Effector memory CD8-positive, alpha-beta T cell (primary cell): ENCODE measurements around the gene CPNE5.
A peak's percentile ranks its signal among the peaks of the same experiment; 100 is the strongest.

Source experiments
- ATAC-seq: fragments of 150-1000 bp; cut with Tn5 transposase; replicated peaks from 2 replicates; pipeline ENCODE4 v1.10.0; 2021; ENCODE audit warnings: mild to moderate bottlenecking, moderate library complexity
- DNase-seq, 3 experiments: peaks; one replicate each; pipeline ENCODE4 v3.0.0; 2021
- H3K27ac Mint-ChIP-seq, 2 donors: one replicate each; pipeline ENCODE4 v1.8.0; 2022; ENCODE audit warnings: mild to moderate bottlenecking in 2 of 2, mixed read lengths in 2 of 2, moderate library complexity in 2 of 2
- H3K27me3 Mint-ChIP-seq, 2 donors: one replicate each; pipeline ENCODE4 v1.8.0; 2022; ENCODE audit warnings: mixed read lengths in 2 of 2
- H3K36me3 Mint-ChIP-seq: one replicate; pipeline ENCODE4 v1.8.0; 2022; ENCODE audit warnings: mild to moderate bottlenecking, moderate library complexity, mixed read lengths; ENCODE audit not compliant: insufficient read depth
- H3K4me1 Mint-ChIP-seq, 2 donors: one replicate each; pipeline ENCODE4 v1.8.0; 2022; ENCODE audit warnings: low read depth in 2 of 2, mixed read lengths in 2 of 2
- H3K4me3 Mint-ChIP-seq, 2 donors: one replicate each; pipeline ENCODE4 v1.8.0; 2022; ENCODE audit warnings: mild to moderate bottlenecking in 2 of 2, mixed read lengths in 2 of 2, moderate library complexity in 2 of 2
- H3K9me3 Mint-ChIP-seq, 2 donors: one replicate each; pipeline ENCODE4 v1.8.0; 2022; ENCODE audit warnings: mixed read lengths in 2 of 2

Gene CPNE5

GRCh38 chr6:36737043-36737785, 102.0 kb downstream of the CPNE5 start:
- no peak overlapping the region for H3K27ac Mint-ChIP-seq
- H3K9me3 Mint-ChIP-seq: no peaks in the 10 kb centered on the region
- H3K27me3 Mint-ChIP-seq: no peaks in the 10 kb centered on the region
- DNase-seq (no peak), ATAC-seq (no peak)
- H3K36me3 Mint-ChIP-seq: no peaks in the 10 kb centered on the region
- peaks cover 4% of the 10 kb centered on the region in 2 donors for H3K4me1 Mint-ChIP-seq
- no peak overlapping the region for H3K4me3 Mint-ChIP-seq

DNA sequence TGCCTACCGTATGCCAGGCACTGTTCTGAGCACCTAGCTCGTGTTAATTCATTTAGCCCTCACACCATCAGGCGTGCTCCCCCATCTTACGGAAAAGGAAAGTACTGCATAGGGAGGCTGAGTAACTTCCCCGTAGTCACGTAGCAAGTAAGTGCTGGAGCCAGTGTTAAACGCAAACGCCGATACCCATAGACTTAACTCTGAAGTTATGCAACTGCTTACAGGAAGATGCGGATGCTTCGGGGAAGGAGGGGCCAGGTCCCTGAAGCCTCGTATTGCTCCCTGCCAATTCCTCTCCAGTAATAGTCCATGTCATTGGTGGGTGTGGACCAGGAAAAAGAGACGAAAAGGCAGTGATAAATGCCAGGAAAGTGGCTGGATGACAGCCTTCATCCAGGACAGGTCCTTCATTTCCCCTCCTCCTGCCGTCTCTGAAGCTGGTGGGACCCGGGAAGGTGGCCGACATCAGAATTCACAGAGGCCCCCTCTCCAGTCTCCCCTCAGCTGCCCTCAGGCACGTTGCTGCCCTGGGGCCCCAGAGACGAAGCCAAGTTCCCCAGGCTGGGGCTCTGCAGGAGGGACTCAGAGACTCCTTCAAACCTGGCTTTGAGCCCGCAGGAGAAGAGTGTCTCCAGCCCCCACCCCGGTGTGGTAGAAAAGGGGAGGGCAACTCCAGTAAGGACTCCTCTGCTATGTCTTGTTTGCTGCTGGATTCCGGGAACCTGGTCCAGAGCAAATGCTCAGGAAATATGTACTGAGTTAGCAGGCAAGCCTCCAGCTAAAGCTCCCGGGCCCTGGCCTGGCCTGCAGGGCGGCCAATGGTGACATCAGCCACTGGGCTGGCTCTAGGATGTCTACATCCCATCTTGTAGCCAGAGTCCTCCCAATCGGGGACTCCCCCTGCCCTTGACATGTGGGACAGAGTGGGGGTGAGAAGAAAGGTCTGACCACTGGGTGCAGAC, 103.9 kb downstream of the CPNE5 start:
- Mint-ChIP-seq H3K4me1 (peaks cover 4% of the 10 kb centered on the region in 2 donors), H3K36me3 (no peaks in the 10 kb centered on the region), H3K27ac (peak overlapping the region; percentile 69 to 86), H3K27me3 (no peaks in the 10 kb centered on the region), H3K4me3 (peak overlapping the region; percentile 65 to 66), H3K9me3 (no peaks in the 10 kb centered on the region)
- DNase-seq: peak in 1 of 3 experiments; percentile 28
- ATAC-seq: peak; percentile 91

GRCh38 chr6:36734486-36735060, 104.7 kb downstream of the CPNE5 start:
- Mint-ChIP-seq H3K36me3 (no peaks in the 10 kb centered on the region), H3K4me1 (peaks cover 4% of the 10 kb centered on the region in 2 donors), H3K9me3 (no peaks in the 10 kb centered on the region), H3K4me3 (peak overlapping the region; percentile 65 to 66), H3K27ac (peak overlapping the region; percentile 69 to 86), H3K27me3 (no peaks in the 10 kb centered on the region)
- ATAC-seq (no peak), DNase-seq (no peak)

DNA sequence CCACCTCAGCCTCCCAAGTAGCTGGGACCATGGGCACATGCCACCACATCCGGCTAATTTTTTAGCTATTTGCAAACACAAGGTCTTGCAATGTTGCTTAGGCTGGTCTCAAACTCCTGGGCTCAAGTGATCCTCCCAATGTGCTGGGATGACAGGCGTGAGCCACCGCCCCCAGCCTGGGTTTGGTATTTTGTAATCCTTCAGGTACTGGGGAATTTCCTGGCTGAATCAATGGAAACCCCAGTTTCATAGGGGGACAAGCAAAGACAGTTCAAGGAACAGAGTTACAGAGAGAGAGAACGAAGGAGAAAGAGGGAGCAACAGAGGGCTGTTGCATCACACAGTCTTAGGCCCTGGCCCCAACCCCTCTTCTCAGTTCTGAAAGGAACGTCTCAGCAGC, 105.9 kb downstream of the CPNE5 start:
- DNase-seq (no peak), ATAC-seq (no peak)
- Mint-ChIP-seq H3K36me3 (no peaks in the 10 kb centered on the region), H3K9me3 (no peaks in the 10 kb centered on the region), H3K4me1 (peaks cover 4 to 5% of the 10 kb centered on the region in 2 donors), H3K27ac (no peak overlapping the region), H3K27me3 (no peaks in the 10 kb centered on the region), H3K4me3 (no peak overlapping the region)

DNA sequence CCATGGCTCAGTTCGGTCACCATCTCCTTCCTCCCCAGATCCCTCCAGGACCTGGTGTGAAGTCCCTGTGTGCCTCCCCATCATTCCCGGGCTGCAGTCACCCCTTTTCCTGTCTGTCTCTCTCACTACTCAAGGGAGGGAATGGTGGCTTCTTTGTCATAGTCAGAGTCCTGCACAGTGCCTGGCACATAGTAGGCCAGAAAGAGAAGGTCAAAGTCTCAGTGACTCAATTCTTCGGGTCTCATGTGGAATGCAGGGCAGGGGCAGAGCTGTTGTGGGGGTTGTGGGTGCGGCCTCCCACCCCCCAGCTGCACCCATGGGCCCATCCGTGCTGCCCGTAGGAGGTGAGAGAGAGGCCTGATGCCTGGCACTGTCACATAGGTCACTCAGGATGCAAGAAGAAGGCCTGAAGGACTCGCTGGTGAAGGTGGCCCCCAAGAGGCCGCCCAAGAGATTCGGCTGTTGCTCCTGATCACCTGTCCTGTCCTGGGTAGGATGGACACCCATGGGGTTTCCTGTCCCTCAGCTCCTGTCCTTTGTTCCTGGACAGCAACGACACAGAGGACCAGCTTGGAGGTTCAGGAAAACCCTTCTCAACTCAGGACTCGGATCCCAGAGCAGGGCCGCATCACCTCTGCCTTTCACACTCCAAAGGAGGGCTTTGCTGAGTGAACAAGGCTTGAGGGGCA, 107.5 kb downstream of the CPNE5 start:
- no peaks in the 10 kb centered on the region for H3K9me3 Mint-ChIP-seq
- H3K36me3 Mint-ChIP-seq: no peaks in the 10 kb centered on the region
- no peak overlapping the region for H3K27ac Mint-ChIP-seq
- ATAC-seq (no peak), DNase-seq (no peak)
- H3K4me3 Mint-ChIP-seq: no peak overlapping the region
- no peaks in the 10 kb centered on the region for H3K27me3 Mint-ChIP-seq
- peaks cover 14 to 17% of the 10 kb centered on the region in 2 donors for H3K4me1 Mint-ChIP-seq

- H3K9me3 Mint-ChIP-seq: no peaks in the 10 kb centered on the region
- H3K36me3 Mint-ChIP-seq: no peaks in the 10 kb centered on the region
- H3K4me3 Mint-ChIP-seq: no peak overlapping the region
- no peaks in the 10 kb centered on the region for H3K27me3 Mint-ChIP-seq
- H3K4me1 Mint-ChIP-seq: peaks cover 14 to 17% of the 10 kb centered on the region in 2 donors
- DNase-seq (no peak), ATAC-seq (no peak)
- H3K27ac Mint-ChIP-seq: no peak overlapping the region
Measured at GRCh38 chr6:36730424-36731380, 108.5 kb downstream of the CPNE5 start.

DNA sequence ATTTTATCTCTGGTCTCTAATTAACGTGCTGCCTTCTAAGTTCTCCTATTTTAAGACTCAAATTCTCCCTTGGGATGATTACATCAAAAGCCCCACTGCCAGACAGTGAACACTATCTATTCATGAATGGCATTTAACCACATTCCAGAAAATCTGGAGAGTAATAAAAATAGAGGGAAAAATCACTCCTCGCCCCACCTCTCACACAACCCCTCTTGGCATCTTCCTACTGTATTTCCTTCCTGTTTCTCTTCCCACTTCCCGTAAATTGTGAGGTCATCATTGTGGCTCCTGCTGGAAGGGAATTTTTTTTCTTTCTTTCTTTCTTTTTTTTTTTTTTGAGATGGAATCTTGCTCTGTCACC, 110.1 kb downstream of the CPNE5 start:
- DNase-seq (no peak), ATAC-seq (no peak)
- peaks cover 13 to 21% of the 10 kb centered on the region in 2 donors for H3K4me1 Mint-ChIP-seq
- H3K27ac Mint-ChIP-seq: no peak overlapping the region
- H3K27me3 Mint-ChIP-seq: no peaks in the 10 kb centered on the region
- H3K4me3 Mint-ChIP-seq: no peak overlapping the region
- H3K36me3 Mint-ChIP-seq: no peaks in the 10 kb centered on the region
- H3K9me3 Mint-ChIP-seq: no peaks in the 10 kb centered on the region

GRCh38 chr6:36728289-36729160, 110.7 kb downstream of the CPNE5 start:
- H3K27ac Mint-ChIP-seq: peak overlapping the region in 1 of 2 donors; percentile 74
- H3K36me3 Mint-ChIP-seq: no peaks in the 10 kb centered on the region
- ATAC-seq: no peak
- peaks cover 13 to 21% of the 10 kb centered on the region in 2 donors for H3K4me1 Mint-ChIP-seq
- no peaks in the 10 kb centered on the region for H3K27me3 Mint-ChIP-seq
- H3K4me3 Mint-ChIP-seq: no peak overlapping the region
- DNase-seq: no peak
- no peaks in the 10 kb centered on the region for H3K9me3 Mint-ChIP-seq

DNA sequence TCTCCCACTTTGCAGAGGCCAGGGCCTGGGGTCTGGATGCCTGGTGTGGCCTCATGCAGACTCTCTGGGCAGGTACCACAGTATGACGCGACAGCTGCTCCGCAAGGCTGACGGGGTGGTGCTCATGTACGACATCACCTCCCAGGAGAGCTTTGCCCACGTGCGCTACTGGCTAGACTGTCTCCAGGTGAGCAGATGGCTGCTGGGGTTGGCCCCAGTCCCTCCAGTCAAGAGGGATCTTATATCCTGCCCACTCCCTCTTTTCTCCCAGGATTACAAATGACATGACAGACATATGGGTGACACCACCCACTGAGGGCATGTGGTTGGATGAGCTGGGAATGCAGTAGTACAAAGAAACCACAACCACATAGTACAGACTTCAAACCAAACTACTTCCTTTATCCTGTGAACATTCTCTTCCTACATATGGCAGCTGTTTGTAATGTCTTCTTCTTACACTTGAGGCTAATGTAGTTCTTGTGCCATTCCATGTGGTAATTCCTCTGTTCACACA, 111.7 kb downstream of the CPNE5 start:
- Mint-ChIP-seq H3K27me3 (no peaks in the 10 kb centered on the region), H3K4me3 (no peak overlapping the region), H3K9me3 (no peaks in the 10 kb centered on the region), H3K27ac (peak overlapping the region in 1 of 2 donors; percentile 41), H3K36me3 (no peaks in the 10 kb centered on the region), H3K4me1 (peaks cover 13 to 21% of the 10 kb centered on the region in 2 donors)
- no peak for DNase-seq
- ATAC-seq: peak; percentile 22

DNA sequence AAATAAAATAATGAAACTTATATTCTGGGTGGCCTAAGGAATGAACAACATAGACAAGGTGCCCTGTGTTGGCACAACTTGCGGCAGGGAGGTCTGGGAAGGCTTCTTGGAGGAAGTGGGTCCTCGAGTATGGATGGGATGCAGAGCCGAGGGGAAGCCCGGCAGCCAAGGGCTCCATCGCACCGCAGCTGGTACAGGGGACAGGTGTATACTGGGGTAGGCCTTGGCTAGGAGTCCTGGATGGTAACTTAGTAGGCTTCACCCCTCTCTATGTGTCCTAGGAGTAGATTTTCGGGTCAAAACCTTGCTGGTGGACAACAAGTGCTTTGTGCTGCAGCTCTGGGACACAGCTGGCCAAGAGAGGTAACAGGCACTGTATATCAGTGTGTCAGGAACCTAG, 113.7 kb downstream of the CPNE5 start:
- DNase-seq (no peak), ATAC-seq (no peak)
- Mint-ChIP-seq H3K27me3 (no peaks in the 10 kb centered on the region), H3K4me1 (peaks cover 13 to 21% of the 10 kb centered on the region in 2 donors), H3K4me3 (no peak overlapping the region), H3K36me3 (peaks cover 3% of the 10 kb centered on the region), H3K27ac (no peak overlapping the region), H3K9me3 (no peaks in the 10 kb centered on the region)

DNA sequence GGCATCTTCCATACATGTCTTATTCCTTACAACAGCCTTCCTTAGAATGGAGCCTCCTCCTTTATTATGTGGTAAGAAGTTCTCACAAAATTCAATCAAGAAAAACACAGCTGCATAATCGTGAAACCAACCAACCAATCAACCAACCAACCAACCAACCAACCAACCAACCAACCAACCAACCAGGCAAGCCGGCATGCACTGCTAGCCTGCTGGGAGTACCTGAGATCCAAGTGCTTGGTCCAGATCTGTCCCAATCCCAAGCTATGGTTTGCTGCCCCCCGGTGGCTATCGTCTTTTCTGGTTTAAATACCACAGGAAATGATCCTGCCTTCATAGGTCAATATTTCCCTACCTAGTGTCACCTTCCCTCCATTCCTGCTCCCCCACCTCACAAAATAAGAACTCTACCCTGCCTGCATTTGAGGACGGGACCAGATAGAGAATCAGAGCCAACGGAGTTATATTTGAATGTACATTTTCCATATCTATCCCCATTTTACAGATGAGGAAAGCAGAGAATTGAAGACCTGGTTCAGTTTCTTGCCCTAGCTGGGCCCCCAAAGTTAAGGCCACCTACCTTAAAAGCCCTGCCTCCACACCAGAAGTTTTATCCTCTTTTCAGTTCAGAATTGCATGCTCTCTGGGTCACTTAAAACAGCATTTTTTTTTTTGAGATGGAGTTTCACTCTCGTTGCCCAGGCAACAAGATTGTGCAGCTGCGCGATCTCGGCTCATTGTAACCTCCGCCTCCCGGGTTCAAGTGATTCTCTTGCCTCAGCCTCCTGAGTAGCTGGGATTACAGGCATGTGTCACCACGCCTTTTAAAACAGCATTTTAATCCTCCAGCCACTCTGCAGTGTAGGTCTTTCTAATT, 114.5 kb downstream of the CPNE5 start:
- ATAC-seq: no peak
- Mint-ChIP-seq H3K27me3 (no peaks in the 10 kb centered on the region), H3K4me1 (peaks cover 13 to 21% of the 10 kb centered on the region in 2 donors), H3K9me3 (no peaks in the 10 kb centered on the region), H3K27ac (no peak overlapping the region), H3K4me3 (no peak overlapping the region), H3K36me3 (peaks cover 3% of the 10 kb centered on the region)
- DNase-seq: peak in 2 of 3 experiments; percentile 15 to 18
